ENCODE measurements around the gene CLRN2. TPM values are rescaled to one million over a fixed set of nuclear protein-coding genes. Genes with fewer than 3 reads are reported as not detected.

Gene CLRN2, protein sequence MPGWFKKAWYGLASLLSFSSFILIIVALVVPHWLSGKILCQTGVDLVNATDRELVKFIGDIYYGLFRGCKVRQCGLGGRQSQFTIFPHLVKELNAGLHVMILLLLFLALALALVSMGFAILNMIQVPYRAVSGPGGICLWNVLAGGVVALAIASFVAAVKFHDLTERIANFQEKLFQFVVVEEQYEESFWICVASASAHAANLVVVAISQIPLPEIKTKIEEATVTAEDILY
- not detected for total RNA-seq

DNA sequence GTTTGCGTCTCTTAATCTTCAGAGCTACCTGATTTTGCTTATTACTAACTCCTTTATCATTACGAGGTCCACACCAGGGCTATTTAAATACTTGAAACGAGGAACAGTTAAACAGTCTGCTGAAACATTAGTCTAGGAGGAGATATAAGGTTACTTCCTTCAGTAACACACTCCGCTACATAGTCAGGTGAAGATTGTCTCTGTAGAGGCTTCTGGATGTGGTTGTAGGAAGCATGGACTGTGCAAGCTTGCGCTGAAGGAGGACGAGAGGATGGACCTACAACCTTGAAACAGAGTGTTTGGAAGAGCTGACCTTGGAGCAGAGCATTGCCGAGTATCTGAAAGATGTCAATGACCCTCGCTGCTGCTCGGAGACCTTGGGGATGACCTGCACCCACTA, at the start of gene CLRN2:
CLRN2 (plus strand) TSS at position 301 of the 400 bp plus-strand sequence. CDS start 102 bp downstream, outside the sequence.
- Histone ChIP-seq H3K4me3 (no peak within 1 kb of the TSS), H3K4me1 (ENCODE audit: control insufficient read depth in 1 of 2, low read depth in 2 of 2) (peaks cover 15 to 25% of the 10 kb centered on the region in 2 donors), H3K27me3 (replicated peaks; ENCODE audit: insufficient read depth) (no peaks in the 10 kb centered on the region), H3K9me3 (no peaks in the 10 kb centered on the region), H3K36me3 (no peaks in the 10 kb centered on the region), H3K27ac (no peak within 1 kb of the TSS)
- no peak for ATAC-seq (ENCODE audit: insufficient number of reproducible peaks, low FRiP score, low read depth)
- no peak for DNase-seq (ENCODE audit: low spot score)
- TF ChIP-seq, protein P1, sequence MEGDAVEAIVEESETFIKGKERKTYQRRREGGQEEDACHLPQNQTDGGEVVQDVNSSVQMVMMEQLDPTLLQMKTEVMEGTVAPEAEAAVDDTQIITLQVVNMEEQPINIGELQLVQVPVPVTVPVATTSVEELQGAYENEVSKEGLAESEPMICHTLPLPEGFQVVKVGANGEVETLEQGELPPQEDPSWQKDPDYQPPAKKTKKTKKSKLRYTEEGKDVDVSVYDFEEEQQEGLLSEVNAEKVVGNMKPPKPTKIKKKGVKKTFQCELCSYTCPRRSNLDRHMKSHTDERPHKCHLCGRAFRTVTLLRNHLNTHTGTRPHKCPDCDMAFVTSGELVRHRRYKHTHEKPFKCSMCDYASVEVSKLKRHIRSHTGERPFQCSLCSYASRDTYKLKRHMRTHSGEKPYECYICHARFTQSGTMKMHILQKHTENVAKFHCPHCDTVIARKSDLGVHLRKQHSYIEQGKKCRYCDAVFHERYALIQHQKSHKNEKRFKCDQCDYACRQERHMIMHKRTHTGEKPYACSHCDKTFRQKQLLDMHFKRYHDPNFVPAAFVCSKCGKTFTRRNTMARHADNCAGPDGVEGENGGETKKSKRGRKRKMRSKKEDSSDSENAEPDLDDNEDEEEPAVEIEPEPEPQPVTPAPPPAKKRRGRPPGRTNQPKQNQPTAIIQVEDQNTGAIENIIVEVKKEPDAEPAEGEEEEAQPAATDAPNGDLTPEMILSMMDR (IDR thresholded peaks at IDR 0.05): no peak

DNA sequence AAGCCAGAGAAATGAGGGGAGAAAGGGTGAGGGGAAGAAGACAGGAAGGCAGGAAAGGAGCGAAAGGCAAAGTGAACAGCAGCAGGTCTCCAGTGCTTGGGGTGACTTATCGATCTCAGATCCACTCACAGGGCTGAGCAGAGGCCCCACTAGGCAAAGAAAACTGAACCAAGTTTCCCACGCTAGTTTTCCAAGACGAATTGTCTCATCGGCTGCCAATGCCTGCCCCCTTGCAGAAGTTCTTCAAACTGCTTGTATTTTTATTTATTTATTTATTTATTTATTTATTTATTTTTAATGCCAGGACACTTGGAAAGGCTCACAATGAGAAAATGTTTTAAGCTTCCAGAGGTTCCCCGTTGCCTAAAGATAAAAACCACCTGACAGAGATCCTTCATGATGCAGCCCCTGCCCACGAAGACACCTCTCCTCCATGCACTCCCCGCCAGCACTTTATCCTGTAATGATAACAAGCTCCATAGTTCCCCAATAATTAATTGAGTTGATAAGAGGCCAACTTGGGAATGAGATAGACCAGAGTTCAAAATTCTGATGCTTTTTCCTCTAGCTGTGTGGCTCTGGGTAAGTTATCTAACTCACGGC, 46.2 kb upstream of the CLRN2 start:
- ATAC-seq (ENCODE audit: insufficient number of reproducible peaks, low FRiP score, low read depth): no peak
- H3K27ac ChIP-seq: no peak overlapping the region
- no peak for DNase-seq (ENCODE audit: low spot score)

DNA sequence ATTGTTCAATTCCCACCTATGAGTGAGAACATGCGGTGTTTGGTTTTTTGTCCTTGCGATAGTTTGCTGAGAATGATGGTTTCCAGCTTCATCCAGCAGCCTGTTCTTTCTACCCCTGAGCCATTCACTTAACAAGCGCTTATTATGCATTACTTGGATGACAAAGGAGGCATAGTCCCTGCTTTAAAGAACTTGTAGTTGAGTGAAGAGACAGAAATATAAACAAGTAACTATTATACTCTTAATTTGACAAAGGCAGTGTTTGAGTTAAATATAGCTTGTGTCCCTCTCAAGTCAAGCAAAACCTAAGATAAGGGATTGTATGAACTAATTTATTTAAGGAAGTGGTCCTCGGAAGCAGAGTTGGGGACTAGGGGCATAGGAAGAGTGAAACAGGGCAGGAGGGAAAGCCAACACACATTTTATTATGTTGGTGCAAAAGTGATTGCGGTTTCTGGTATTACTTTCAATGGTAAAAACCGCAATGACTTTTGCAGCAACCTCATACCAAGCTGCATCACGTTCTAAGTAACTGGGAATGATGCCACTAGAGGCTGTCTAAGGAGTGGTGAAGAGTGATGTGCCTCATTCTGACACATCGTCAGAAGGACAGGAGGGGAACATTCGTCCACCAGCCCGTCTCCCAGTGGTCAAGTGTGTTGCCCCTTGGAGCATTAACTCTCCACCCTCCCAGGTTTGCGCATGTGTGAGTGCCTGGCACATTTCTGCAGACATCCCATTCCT, 44.9 kb upstream of the CLRN2 start:
- Histone ChIP-seq H3K27ac (no peak overlapping the region), H3K27me3 (replicated peaks; ENCODE audit: insufficient read depth) (no peaks in the 10 kb centered on the region), H3K9me3 (no peaks in the 10 kb centered on the region), H3K36me3 (no peaks in the 10 kb centered on the region), H3K4me3 (no peak overlapping the region), H3K4me1 (ENCODE audit: control insufficient read depth in 1 of 2, low read depth in 2 of 2) (no peaks in the 10 kb centered on the region)
- no peak for DNase-seq (ENCODE audit: low spot score)
- no peak for ATAC-seq (ENCODE audit: insufficient number of reproducible peaks, low FRiP score, low read depth)
- TF ChIP-seq, protein P1 (IDR thresholded peaks at IDR 0.05): no peak

More for the DNA sequence above, 46.2 kb upstream of the CLRN2 start:
- Histone ChIP-seq H3K4me3 (no peak overlapping the region), H3K9me3 (no peaks in the 10 kb centered on the region), H3K27me3 (replicated peaks; ENCODE audit: insufficient read depth) (no peaks in the 10 kb centered on the region), H3K36me3 (no peaks in the 10 kb centered on the region), H3K4me1 (ENCODE audit: control insufficient read depth in 1 of 2, low read depth in 2 of 2) (no peaks in the 10 kb centered on the region)
- TF ChIP-seq, protein P1 (IDR thresholded peaks at IDR 0.05): peak; percentile 66

DNA sequence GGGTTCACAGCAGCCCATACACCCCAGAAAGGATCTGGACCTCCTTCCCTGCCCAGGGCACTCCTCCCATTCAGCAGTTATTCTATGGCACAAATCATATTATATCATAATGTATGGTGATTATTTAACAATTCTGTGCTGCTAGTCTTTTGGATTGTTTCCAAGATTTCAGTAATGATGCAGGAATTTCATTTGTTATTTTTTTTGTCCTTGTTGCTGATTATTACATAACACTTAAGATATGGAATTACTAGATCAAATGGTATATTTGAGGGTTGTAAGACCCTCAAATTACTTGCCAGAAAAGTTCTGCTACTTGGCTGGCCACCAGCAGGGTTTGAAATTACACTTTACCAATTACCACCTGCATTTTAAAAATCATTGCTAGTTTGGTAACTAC, 39.5 kb upstream of the CLRN2 start:
- Histone ChIP-seq H3K9me3 (peaks cover 1% of the 10 kb centered on the region), H3K36me3 (peaks cover 3% of the 10 kb centered on the region), H3K4me3 (no peak overlapping the region), H3K27ac (no peak overlapping the region), H3K4me1 (ENCODE audit: control insufficient read depth in 1 of 2, low read depth in 2 of 2) (no peaks in the 10 kb centered on the region), H3K27me3 (replicated peaks; ENCODE audit: insufficient read depth) (no peaks in the 10 kb centered on the region)
- no peak for DNase-seq (ENCODE audit: low spot score)
- no peak for ATAC-seq (ENCODE audit: insufficient number of reproducible peaks, low FRiP score, low read depth)
- TF ChIP-seq, protein P1 (IDR thresholded peaks at IDR 0.05): no peak

DNA sequence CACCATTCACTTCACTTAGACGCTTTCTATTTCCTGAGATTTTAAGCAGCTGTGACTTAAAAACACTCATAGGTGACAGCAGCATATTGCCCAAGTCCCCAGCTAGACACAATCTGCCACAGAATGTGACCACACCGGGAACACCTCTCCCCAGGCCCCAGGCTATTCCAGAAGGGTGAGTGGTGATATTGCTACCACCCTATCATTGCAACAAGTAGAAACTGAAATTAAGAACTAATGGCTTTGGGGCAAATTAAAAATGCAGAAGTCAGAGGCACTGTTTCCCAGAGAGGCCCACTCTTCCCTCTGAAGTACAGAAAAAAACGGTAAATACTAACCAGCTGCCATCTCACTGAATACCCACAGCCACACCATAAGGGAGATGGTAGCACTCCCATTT, 38.1 kb upstream of the CLRN2 start:
- peaks cover 3% of the 10 kb centered on the region for H3K36me3 ChIP-seq
- H3K27me3 ChIP-seq (replicated peaks; ENCODE audit: insufficient read depth): no peaks in the 10 kb centered on the region
- H3K4me1 ChIP-seq (ENCODE audit: control insufficient read depth in 1 of 2, low read depth in 2 of 2): no peaks in the 10 kb centered on the region
- H3K27ac ChIP-seq: no peak overlapping the region
- DNase-seq (ENCODE audit: low spot score): no peak
- no peak for ATAC-seq (ENCODE audit: insufficient number of reproducible peaks, low FRiP score, low read depth)
- TF ChIP-seq, protein P1 (IDR thresholded peaks at IDR 0.05): no peak
- no peak overlapping the region for H3K4me3 ChIP-seq
- H3K9me3 ChIP-seq: peaks cover 3% of the 10 kb centered on the region
